Urothelium cell line (cell line): ENCODE measurements around the gene CEP70.
"Not testable (repeated sequence)": the region's sequence is repeated elsewhere in the genome, so short reads cannot be mapped to it uniquely, and the experiment has no call there.

ENCODE experiments used
- DNase-seq: peaks from one replicate; pipeline ENCODE4 v3.0.0; 2011; ENCODE audit warnings: low spot score, mixed read lengths
- FAIRE-seq: peaks from 2 replicates; lab custom pipeline; 2011; peaks lifted over from hg19 to GRCh38; lab: Jason Lieb, UNC

CEP70 gene

GRCh38 chr3:138456961-138457862 lies 136.8 kb downstream of the CEP70 start:
- no peak for FAIRE-seq

GRCh38 chr3:138455801-138456716 lies 138.0 kb downstream of the CEP70 start:
- DNase-seq (no peak), FAIRE-seq (no peak)

More at GRCh38 chr3:138456961-138457862, 136.8 kb downstream of the CEP70 start:
- DNase-seq, result no peak

GRCh38 chr3:138453940-138454339 lies 140.1 kb downstream of the CEP70 start:
- not testable (repeated sequence) for FAIRE-seq, DNase-seq

GRCh38 chr3:138452436-138452835 lies 141.6 kb downstream of the CEP70 start:
- no peak for FAIRE-seq
- no peak for DNase-seq

DNA sequence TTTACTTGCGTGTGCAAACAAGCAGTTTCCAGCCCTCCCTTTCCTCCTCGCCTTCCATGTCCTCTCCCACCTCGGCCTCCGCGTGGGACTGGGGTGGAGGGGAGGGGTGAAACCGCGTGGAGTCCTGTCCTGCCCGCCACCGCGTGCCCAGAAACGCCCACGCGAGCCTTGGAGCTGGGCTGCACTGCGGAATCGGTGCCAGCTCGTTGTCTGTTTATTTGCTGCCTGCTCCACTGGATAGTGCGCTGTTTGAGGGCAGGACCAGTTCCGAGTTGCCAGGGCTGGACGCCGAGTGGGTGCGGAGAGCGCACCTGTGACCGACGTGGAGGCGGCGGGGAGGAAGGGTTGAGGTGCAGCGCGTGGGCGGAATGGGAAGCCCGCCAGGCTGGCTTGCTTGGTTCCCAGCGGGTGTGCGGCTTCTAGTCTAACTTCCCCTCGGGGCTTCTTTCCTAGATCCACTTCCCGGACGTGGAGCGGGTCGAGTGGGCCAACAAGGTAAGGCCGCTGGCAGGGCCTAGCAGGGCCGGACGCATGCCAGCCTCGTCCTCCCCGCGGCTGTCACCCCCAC lies 142.4 kb downstream of the CEP70 start:
- DNase-seq, result no peak
- no peak for FAIRE-seq

DNA sequence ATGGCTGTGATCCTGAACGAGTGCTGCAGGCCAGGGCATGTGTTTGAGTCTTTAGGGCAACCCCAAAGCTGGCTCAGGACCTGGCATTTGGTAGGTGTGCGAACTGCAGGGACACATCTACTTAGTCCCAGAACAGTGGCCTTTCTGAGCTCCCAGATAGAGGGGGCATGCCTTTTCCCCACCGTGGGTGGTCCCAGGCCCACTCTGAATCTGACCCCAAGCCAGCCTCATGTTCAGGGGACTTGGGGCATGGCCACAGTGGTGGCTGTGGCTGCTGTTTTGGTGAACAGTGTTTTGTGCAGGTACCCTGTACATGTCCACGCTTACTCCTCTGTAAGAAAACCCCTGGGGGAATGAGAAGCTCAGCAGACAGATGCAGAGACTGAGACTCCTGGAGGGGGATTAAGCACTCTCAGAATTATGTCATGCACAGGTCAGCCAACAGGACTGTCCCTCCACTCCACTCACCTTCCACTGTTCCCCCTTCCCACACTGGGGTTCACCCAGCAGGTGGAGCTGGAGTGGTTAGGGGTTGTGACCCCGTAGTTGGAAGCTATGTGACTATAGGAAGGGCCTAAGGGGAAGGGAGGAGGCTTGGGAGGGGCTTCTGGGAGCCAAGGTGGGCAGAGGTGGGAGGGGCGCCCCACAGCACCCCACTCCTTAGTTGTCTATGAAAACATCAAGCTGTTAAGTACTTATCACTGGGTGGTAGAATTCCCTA lies 143.2 kb downstream of the CEP70 start:
- DNase-seq, result no peak
- FAIRE-seq, result no peak

DNA sequence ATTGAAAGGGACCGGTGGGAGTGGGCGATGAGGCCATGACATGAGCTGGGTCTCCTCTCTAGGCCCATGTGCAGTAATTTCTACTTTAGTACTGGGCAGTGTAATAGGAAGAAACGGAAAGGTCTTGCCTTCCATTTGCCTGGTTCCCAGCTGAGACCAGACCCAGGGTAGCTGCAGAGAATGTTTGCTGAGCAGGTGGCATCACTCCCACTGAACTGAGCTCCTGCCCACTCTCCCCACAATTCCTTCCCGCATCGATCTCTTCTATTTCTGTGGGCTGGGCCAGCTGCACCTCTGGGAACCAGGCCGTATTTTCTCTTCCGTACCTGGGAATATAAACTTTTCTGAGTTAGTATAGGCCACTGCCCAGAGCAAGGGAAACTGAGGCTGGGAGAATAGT lies 143.9 kb downstream of the CEP70 start:
- DNase-seq (no peak), FAIRE-seq (no peak)

DNA sequence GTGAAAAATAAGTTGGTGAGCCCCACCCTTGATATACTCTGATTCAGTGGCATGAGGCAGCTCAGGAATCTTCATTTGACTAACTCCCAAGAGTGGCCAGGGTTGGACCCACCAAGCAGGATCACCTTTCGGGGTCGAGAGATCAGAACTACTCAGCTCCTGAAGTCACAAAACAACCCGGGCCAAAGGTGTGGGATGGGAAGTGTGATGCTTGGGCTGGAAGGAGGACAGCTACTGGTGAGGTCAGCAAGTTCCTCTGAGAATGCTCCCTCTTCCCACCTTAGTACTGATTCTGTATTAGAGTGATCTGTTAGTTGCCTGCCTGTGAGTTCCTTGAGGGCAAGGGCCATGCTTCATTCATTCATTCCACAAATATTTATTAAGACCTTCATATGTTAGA lies 144.6 kb downstream of the CEP70 start:
- FAIRE-seq (no peak), DNase-seq (no peak)

- DNase-seq (peak; percentile 12), FAIRE-seq (no peak)
Observed at GRCh38 chr3:138448631-138449030, 145.4 kb downstream of the CEP70 start.

- no peak for DNase-seq
- no peak for FAIRE-seq
Observed at GRCh38 chr3:138445654-138446053, 148.4 kb downstream of the CEP70 start.

DNA sequence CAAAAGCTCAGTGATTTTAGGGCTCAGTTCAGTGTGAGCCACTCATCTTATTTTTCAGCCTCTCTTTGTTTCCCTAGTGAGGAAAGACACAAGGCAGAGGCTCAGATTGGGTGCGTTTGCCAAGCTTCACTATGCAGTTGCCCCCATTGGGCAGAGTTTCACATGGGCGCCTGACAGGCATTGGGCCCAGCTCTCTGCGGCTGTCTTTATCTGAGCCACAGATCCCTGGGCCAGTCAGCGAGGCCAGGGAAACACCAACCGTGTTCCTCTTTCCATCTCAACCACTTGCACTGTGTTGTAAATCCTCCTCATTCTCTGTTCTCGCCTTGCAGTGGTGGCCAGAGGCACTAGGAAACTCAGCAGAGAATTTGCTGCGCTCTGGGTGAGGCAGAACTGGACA lies 148.8 kb downstream of the CEP70 start:
- FAIRE-seq, result no peak
- no peak for DNase-seq
